ENCODE results near the gene RPS6KB2.

- TF ChIP-seq, protein P1, sequence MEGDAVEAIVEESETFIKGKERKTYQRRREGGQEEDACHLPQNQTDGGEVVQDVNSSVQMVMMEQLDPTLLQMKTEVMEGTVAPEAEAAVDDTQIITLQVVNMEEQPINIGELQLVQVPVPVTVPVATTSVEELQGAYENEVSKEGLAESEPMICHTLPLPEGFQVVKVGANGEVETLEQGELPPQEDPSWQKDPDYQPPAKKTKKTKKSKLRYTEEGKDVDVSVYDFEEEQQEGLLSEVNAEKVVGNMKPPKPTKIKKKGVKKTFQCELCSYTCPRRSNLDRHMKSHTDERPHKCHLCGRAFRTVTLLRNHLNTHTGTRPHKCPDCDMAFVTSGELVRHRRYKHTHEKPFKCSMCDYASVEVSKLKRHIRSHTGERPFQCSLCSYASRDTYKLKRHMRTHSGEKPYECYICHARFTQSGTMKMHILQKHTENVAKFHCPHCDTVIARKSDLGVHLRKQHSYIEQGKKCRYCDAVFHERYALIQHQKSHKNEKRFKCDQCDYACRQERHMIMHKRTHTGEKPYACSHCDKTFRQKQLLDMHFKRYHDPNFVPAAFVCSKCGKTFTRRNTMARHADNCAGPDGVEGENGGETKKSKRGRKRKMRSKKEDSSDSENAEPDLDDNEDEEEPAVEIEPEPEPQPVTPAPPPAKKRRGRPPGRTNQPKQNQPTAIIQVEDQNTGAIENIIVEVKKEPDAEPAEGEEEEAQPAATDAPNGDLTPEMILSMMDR (IDR thresholded peaks at IDR 0.05): no peak
- TF ChIP-seq POLR2A (IDR thresholded peaks at IDR 0.05) (no peak), POLR2AphosphoS5 (IDR thresholded peaks at IDR 0.05) (no peak)
Observed at GRCh38 chr11:67410984-67411784, 17.1 kb upstream of the RPS6KB2 start.

Data from prostate gland (tissue), 2 donors.